ENCODE data around the gene PALD1. TPM values are rescaled to one million over a fixed set of nuclear protein-coding genes. Genes with fewer than 3 reads are reported as not detected.

The PALD1 gene
- polyA plus RNA-seq, 1 of the 3 experiments (the other 2 are of a cell fraction), result 0.16 TPM

- H2AFZ ChIP-seq (ENCODE audit: low read depth), result peak overlapping the region; percentile 63; the same call in 1 of the 2 replicates
- 42% methylated on average over 4 of the region's 4 CpGs for WGBS (ENCODE audit: low lambda C conversion rate)
- CTCF ChIA-PET, result interaction anchor here (1.2 to 4.8 kb wide), 3 partner anchors 10 to 67 kb away, joined by 4 to 35 read pairs (median 8); no protein-coding TSS in a partner anchor
These were observed 49.7 kb downstream of the PALD1 start for GRCh38 chr10:70528314-70528713.

More at GRCh38 chr10:70528314-70528713, 49.7 kb downstream of the PALD1 start:
- no peak overlapping the region for H3K27ac ChIP-seq (ENCODE audit: low read depth in 2 of 2, low read length in 1 of 2)
- no peaks in the 10 kb centered on the region for H4K20me1 ChIP-seq (ENCODE audit: insufficient read depth)
- no peaks in the 10 kb centered on the region for H3K9me3 ChIP-seq
- no peak overlapping the region for H3K4me3 ChIP-seq (ENCODE audit: low read depth in 2 of 2, low read length in 1 of 2)
- no peaks in the 10 kb centered on the region for H3K79me2 ChIP-seq (ENCODE audit: insufficient read depth)
- TF ChIP-seq RFX5 (IDR thresholded peaks at IDR 0.05; ENCODE audit: low read length) (no peak), JUND (IDR thresholded peaks at IDR 0.05) (no peak), USF2 (IDR thresholded peaks at IDR 0.05; ENCODE audit: borderline replicate concordance, low read depth, low read length) (no peak), TAF1 (IDR thresholded peaks at IDR 0.05; ENCODE audit: borderline replicate concordance, low read depth, low read length) (no peak), RCOR1 (IDR thresholded peaks at IDR 0.05; ENCODE audit: low read length) (no peak), PBX3 (IDR thresholded peaks at IDR 0.05) (no peak), GABPA (IDR thresholded peaks at IDR 0.05; ENCODE audit: low read depth) (no peak), SMC3 (IDR thresholded peaks at IDR 0.05; ENCODE audit: low read depth, low read length) (no peak), RXRA (IDR thresholded peaks at IDR 0.05; ENCODE audit: borderline replicate concordance, low read depth) (no peak), NRF1 (IDR thresholded peaks at IDR 0.05; ENCODE audit: low read depth, low read length) (no peak), CHD2 (IDR thresholded peaks at IDR 0.05; ENCODE audit: low read length, partially characterized antibody) (no peak), SIN3A (IDR thresholded peaks at IDR 0.05; ENCODE audit: borderline replicate concordance, low read depth, low read length) (no peak), POLR2AphosphoS5 (IDR thresholded peaks at IDR 0.05; ENCODE audit: low read depth, low read length) (no peak), IRF3 (IDR thresholded peaks at IDR 0.05; ENCODE audit: low read depth, low read length) (no peak), FOSL2 (IDR thresholded peaks at IDR 0.05; ENCODE audit: borderline replicate concordance, low read depth) (no peak), MXI1 (IDR thresholded peaks at IDR 0.05; ENCODE audit: low read depth, low read length) (no peak)
- TF ChIP-seq, protein P1, sequence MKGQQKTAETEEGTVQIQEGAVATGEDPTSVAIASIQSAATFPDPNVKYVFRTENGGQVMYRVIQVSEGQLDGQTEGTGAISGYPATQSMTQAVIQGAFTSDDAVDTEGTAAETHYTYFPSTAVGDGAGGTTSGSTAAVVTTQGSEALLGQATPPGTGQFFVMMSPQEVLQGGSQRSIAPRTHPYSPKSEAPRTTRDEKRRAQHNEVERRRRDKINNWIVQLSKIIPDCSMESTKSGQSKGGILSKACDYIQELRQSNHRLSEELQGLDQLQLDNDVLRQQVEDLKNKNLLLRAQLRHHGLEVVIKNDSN (IDR thresholded peaks at IDR 0.05; ENCODE audit: borderline replicate concordance, low read depth), result no peak
- TF ChIP-seq, protein P2, sequence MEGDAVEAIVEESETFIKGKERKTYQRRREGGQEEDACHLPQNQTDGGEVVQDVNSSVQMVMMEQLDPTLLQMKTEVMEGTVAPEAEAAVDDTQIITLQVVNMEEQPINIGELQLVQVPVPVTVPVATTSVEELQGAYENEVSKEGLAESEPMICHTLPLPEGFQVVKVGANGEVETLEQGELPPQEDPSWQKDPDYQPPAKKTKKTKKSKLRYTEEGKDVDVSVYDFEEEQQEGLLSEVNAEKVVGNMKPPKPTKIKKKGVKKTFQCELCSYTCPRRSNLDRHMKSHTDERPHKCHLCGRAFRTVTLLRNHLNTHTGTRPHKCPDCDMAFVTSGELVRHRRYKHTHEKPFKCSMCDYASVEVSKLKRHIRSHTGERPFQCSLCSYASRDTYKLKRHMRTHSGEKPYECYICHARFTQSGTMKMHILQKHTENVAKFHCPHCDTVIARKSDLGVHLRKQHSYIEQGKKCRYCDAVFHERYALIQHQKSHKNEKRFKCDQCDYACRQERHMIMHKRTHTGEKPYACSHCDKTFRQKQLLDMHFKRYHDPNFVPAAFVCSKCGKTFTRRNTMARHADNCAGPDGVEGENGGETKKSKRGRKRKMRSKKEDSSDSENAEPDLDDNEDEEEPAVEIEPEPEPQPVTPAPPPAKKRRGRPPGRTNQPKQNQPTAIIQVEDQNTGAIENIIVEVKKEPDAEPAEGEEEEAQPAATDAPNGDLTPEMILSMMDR (IDR thresholded peaks at IDR 0.05), result no peak
- H3K9ac ChIP-seq, result no peak overlapping the region
- H3K27me3 ChIP-seq (ENCODE audit: insufficient read depth), result no peaks in the 10 kb centered on the region
- H3K9me2 ChIP-seq, result no peaks in the 10 kb centered on the region
- H3K36me3 ChIP-seq (replicated peaks in 1 of 2; ENCODE audit: control insufficient read depth in 1 of 2, insufficient read depth in 2 of 2, low read length in 1 of 2), result no peaks in the 10 kb centered on the region
- DNase-seq, result no peak
- H3K4me2 ChIP-seq, result no peak overlapping the region
- H3K4me1 ChIP-seq (ENCODE audit: control insufficient read depth in 1 of 2, insufficient read depth in 2 of 2, low read depth in 1 of 2, low read length in 1 of 2), result peaks cover 0 to 3% of the 10 kb centered on the region in 2 experiments; a peak in 1 of 4 replicates
- POLR2A ChIA-PET, result no interaction called here
- no peaks in the 10 kb centered on the region for H3F3A ChIP-seq (replicated peaks; ENCODE audit: insufficient read depth)

Measured in SK-N-SH (cell line).